IMR-90 (cell line): ENCODE data around the gene COL4A1. TPM values are rescaled to one million over a fixed set of nuclear protein-coding genes. Genes with fewer than 3 reads are reported as not detected.

Experiments
- ATAC-seq: fragments of 200-7000 bp; cut with Tn5 transposase; 2 replicates; pipeline ENCODE4 v1.9.1; 2020; ENCODE audit warnings: low read depth, mild to moderate bottlenecking, moderate library complexity
- BruUV-seq: library from RNA; stranded (reverse); fragments of 400-500 nt; replicated peaks from 2 replicates; lab custom pipeline; 2021; lab: Mats Ljungman, UMichigan
- CTCF ChIA-PET: fragments of 300-600 bp; formaldehyde crosslinking; extraction: SDS; loops from one replicate; lab custom pipeline; 2021; ENCODE audit warnings: antibody characterized with exemption; lab: Yijun Ruan, JAX
- POLR2A ChIA-PET: fragments of 300-600 bp; sonication (Branson Sonifier 250); formaldehyde crosslinking; loops from one replicate; lab custom pipeline; 2022; ENCODE audit warnings: antibody characterized with exemption; ENCODE audit not compliant: unreplicated experiment; lab: Charles Lee
- DNase-seq: peaks from one replicate; pipeline ENCODE4 v3.0.0; 2013
- H2AFZ ChIP-seq: replicated peaks from 2 replicates; pipeline ENCODE3; 2013; ENCODE audit warnings: low read length, mild to moderate bottlenecking; ENCODE audit not compliant: poor library complexity
- H2AK5ac ChIP-seq: 2 replicates; pipeline ENCODE4 v1.6.1; 2013; ENCODE audit warnings: low read depth, low read length, inconsistent platforms
- H2AK9ac ChIP-seq: replicated peaks from 2 replicates; pipeline ENCODE3; 2013; ENCODE audit warnings: mild to moderate bottlenecking, low read depth, low read length, moderate library complexity; ENCODE audit not compliant: poor library complexity
- H2BK120ac ChIP-seq: 2 replicates; pipeline ENCODE4 v1.6.1; 2013; ENCODE audit warnings: low read depth, low read length, inconsistent platforms
- H2BK15ac ChIP-seq: 3 replicates; pipeline ENCODE4 v1.6.1; 2013; ENCODE audit warnings: low read depth, low read length, inconsistent platforms
- H2BK20ac ChIP-seq: 2 replicates; pipeline ENCODE4 v1.6.1; 2013; ENCODE audit warnings: low read depth, mild to moderate bottlenecking, inconsistent platforms, low read length, moderate library complexity
- H2BK5ac ChIP-seq: 2 replicates; pipeline ENCODE4 v1.6.1; 2013; ENCODE audit warnings: mild to moderate bottlenecking, low read depth, low read length, inconsistent platforms; ENCODE audit not compliant: poor library complexity, severe bottlenecking
- H3K14ac ChIP-seq: replicated peaks from 2 replicates; pipeline ENCODE4 v1.6.1; 2013; ENCODE audit warnings: low read depth, low read length, inconsistent platforms
- H3K18ac ChIP-seq: 2 replicates; pipeline ENCODE4 v1.6.1; 2013; ENCODE audit warnings: low read depth, low read length, control low read depth
- H3K23ac ChIP-seq: 2 replicates; pipeline ENCODE4 v1.6.1; 2013; ENCODE audit warnings: low read depth, low read length, inconsistent platforms
- H3K27ac ChIP-seq: 2 replicates; pipeline ENCODE4 v1.5.1; 2013; ENCODE audit warnings: mild to moderate bottlenecking, control low read depth, low read length; ENCODE audit not compliant: insufficient read depth
- H3K27me3 ChIP-seq: 2 replicates; pipeline ENCODE4 v1.6.1; 2013; ENCODE audit warnings: low read length; ENCODE audit not compliant: control insufficient read depth, insufficient read depth
- H3K36me3 ChIP-seq: 2 replicates; pipeline ENCODE4 v1.6.1; 2013; ENCODE audit warnings: low read length, mixed read lengths; ENCODE audit not compliant: control insufficient read depth, insufficient read depth
- H3K4ac ChIP-seq: 2 replicates; pipeline ENCODE4 v1.6.1; 2013; ENCODE audit warnings: low read depth, low read length, inconsistent platforms
- H3K4me1 ChIP-seq: 2 replicates; pipeline ENCODE4 v1.6.1; 2013; ENCODE audit warnings: low read length, mixed read lengths; ENCODE audit not compliant: control insufficient read depth, insufficient read depth
- H3K4me2 ChIP-seq: 2 replicates; pipeline ENCODE4 v1.6.1; 2013; ENCODE audit warnings: low read depth, mild to moderate bottlenecking, control low read depth, low read length, moderate library complexity
- H3K4me3 ChIP-seq: 2 replicates; pipeline ENCODE4 v1.5.1; 2013; ENCODE audit warnings: low read depth, mild to moderate bottlenecking, control low read depth, low read length, moderate library complexity; ENCODE audit not compliant: insufficient read depth
- H3K56ac ChIP-seq: 2 replicates; pipeline ENCODE4 v1.6.1; 2013; ENCODE audit warnings: low read length, inconsistent platforms; ENCODE audit not compliant: insufficient read depth; ENCODE audit errors: extremely low read depth
- H3K79me1 ChIP-seq, 2 experiments: 2 replicates each; pipeline ENCODE4 v1.6.1; 2013; ENCODE audit warnings: low read length in 2 of 2, inconsistent platforms in 1 of 2, low read depth in 1 of 2
- H3K9ac ChIP-seq: 2 replicates; pipeline ENCODE4 v1.6.1; 2013; ENCODE audit warnings: low read depth, low read length, control low read depth
- H3K9me1 ChIP-seq: 2 replicates; pipeline ENCODE4 v1.6.1; 2013; ENCODE audit warnings: low read length, inconsistent platforms; ENCODE audit not compliant: insufficient read depth
- H3K9me3 ChIP-seq: 2 replicates; pipeline ENCODE4 v1.6.1; 2013; ENCODE audit warnings: low read length; ENCODE audit not compliant: control insufficient read depth, insufficient read depth
- H4K20me1 ChIP-seq: 2 replicates; pipeline ENCODE4 v1.6.1; 2013; ENCODE audit warnings: low read length, inconsistent platforms; ENCODE audit not compliant: insufficient read depth
- H4K5ac ChIP-seq: 2 replicates; pipeline ENCODE4 v1.6.1; 2013; ENCODE audit warnings: mild to moderate bottlenecking, low read depth, low read length, control low read depth
- H4K8ac ChIP-seq, 2 experiments: 2 replicates each; pipeline ENCODE4 v1.6.1; 2013; ENCODE audit warnings: low read depth in 2 of 2, low read length in 2 of 2, control low read depth in 1 of 2, inconsistent platforms in 1 of 2
- H4K91ac ChIP-seq: 2 replicates; pipeline ENCODE4 v1.6.1; 2013; ENCODE audit warnings: low read depth, low read length, inconsistent platforms; ENCODE audit not compliant: insufficient read depth
- BHLHE40 ChIP-seq: fragments of 150-350 bp; IDR thresholded peaks from 2 replicates; pipeline ENCODE4 v1.6.1; 2016; ENCODE audit warnings: mild to moderate bottlenecking, low read depth, low read length
- CEBPB ChIP-seq: IDR thresholded peaks from 2 replicates; pipeline ENCODE4 v1.6.1; 2012; ENCODE audit warnings: low read depth, low read length, improper control_type of control experiment
- CHD1 ChIP-seq: IDR thresholded peaks from 2 replicates; pipeline ENCODE4 v1.6.1; 2012; ENCODE audit warnings: low read depth, low read length, improper control_type of control experiment
- FOS ChIP-seq: fragments of 150-350 bp; IDR thresholded peaks from 2 replicates; pipeline ENCODE4 v1.6.1; 2016; ENCODE audit warnings: low read depth, low read length
- MAFK ChIP-seq: IDR thresholded peaks from 2 replicates; pipeline ENCODE4 v1.6.1; 2012; ENCODE audit warnings: low read depth, low read length, improper control_type of control experiment
- MAZ ChIP-seq: IDR thresholded peaks from 2 replicates; pipeline ENCODE4 v1.6.1; 2012; ENCODE audit warnings: low read depth, mild to moderate bottlenecking, low read length, improper control_type of control experiment, moderate library complexity, borderline replicate concordance
- MXI1 ChIP-seq: IDR thresholded peaks from 2 replicates; pipeline ENCODE4 v1.6.1; 2012; ENCODE audit warnings: low read depth, mild to moderate bottlenecking, low read length, moderate library complexity, borderline replicate concordance
- NFE2L2 ChIP-seq: fragments of 150-350 bp; IDR thresholded peaks from 2 replicates; pipeline ENCODE4 v1.6.1; 2016; ENCODE audit warnings: low read depth, mild to moderate bottlenecking, low read length
- POLR2A ChIP-seq: IDR thresholded peaks from 2 replicates; pipeline ENCODE4 v1.6.1; 2012; ENCODE audit warnings: mild to moderate bottlenecking, low read depth, low read length
- RAD21 ChIP-seq: IDR thresholded peaks from 2 replicates; pipeline ENCODE4 v1.6.1; 2012; ENCODE audit warnings: low read length, improper control_type of control experiment
- RCOR1 ChIP-seq: IDR thresholded peaks from 2 replicates; pipeline ENCODE4 v1.6.1; 2012; ENCODE audit warnings: mild to moderate bottlenecking, low read length, improper control_type of control experiment; ENCODE audit not compliant: insufficient replicate concordance
- RFX5 ChIP-seq: IDR thresholded peaks from 2 replicates; pipeline ENCODE4 v1.8.0; 2012; ENCODE audit warnings: low read depth, mild to moderate bottlenecking, low read length, moderate library complexity
- SMC3 ChIP-seq: fragments of 150-350 bp; IDR thresholded peaks from 2 replicates; pipeline ENCODE4 v1.6.1; 2016; ENCODE audit warnings: low read depth, mild to moderate bottlenecking, antibody characterized with exemption, low read length, moderate library complexity
- WGBS, 2 experiments: methylation state at CpG; one replicate each; pipeline versions ENCODE4 v1.1.5 to v1.1.7; 2013; ENCODE audit warnings: missing lambda C conversion rate in 2 of 2; ENCODE audit not compliant: insufficient read length in 1 of 2; ENCODE audit errors: extremely low coverage in 2 of 2; 5-methylcytosine and 5-hydroxymethylcytosine counted together
- dilution Hi-C: fragments of 300-500 bp; cut with HindIII; formaldehyde crosslinking; loops from one replicate; pipeline ENCODE4 v1.14.3; 2018; ENCODE audit warnings: low sequenced_read_pairs; ENCODE audit not compliant: unreplicated experiment
- in situ Hi-C: fragments of 300-500 bp; cut with MboI; formaldehyde crosslinking; loops from 3 replicates; pipeline ENCODE4 v1.14.3; 2019; ENCODE audit warnings: low sequenced_read_pairs, inconsistent platforms, mixed read lengths
- intact Hi-C: fragments of 100-400 bp; cut with micrococcal nuclease; formaldehyde crosslinking; loops from 2 replicates; pipeline ENCODE4 v1.10.0; 2022
- polyA plus RNA-seq, 3 experiments: library from polyadenylated mRNA; depleted of rRNA; stranded (reverse); fragments of >200 nt; gene quantifications; 2 replicates each; pipeline ENCODE4 v1.2.3, GENCODE V29; 2012; ENCODE audit warnings: low replicate concordance in 1 of 3
- total RNA-seq: library from RNA; depleted of rRNA; stranded (reverse); fragments of >200 nt; gene quantifications from 2 replicates; pipeline ENCODE4 v1.2.3, GENCODE V29; 2012
- TF ChIP-seq, protein P1 (sequence below): fragments of 150-350 bp; IDR thresholded peaks from 2 replicates; pipeline ENCODE4 v1.6.1; 2017; ENCODE audit warnings: mild to moderate bottlenecking, antibody characterized with exemption, low read length, low read depth
- TF ChIP-seq, protein P2 (sequence below): fragments of 150-350 bp; IDR thresholded peaks from 2 replicates; pipeline ENCODE4 v1.6.1; 2016; ENCODE audit warnings: low read depth, mild to moderate bottlenecking, low read length, moderate library complexity, borderline replicate concordance
- TF ChIP-seq, protein P3 (sequence below): conservative IDR thresholded peaks from 2 replicates; pipeline ENCODE4 v1.5.1; 2012; ENCODE audit warnings: mild to moderate bottlenecking, low read depth, low read length, improper control_type of control experiment

The COL4A1 gene
- total and polyA plus RNA-seq, 2 of the 4 experiments (the other 2 are of a cell fraction) = 230 to 337 TPM

- no TSS peak for BruUV-seq
- Histone ChIP-seq H4K20me1 (peaks cover 94% of the 10 kb centered on the region), H3K9ac (no peak overlapping the region), H3K79me1 (peaks cover 30 to 90% of the 10 kb centered on the region in 2 experiments), H3K27me3 (no peaks in the 10 kb centered on the region), H4K91ac (no peak overlapping the region), H2BK20ac (no peak overlapping the region), H3K4me2 (no peak overlapping the region), H3K23ac (no peak overlapping the region), H4K8ac (no peak overlapping the region), H3K27ac (no peak overlapping the region; the same call in 1 of the 2 replicates), H3K4me3 (no peak overlapping the region), H4K5ac (no peak overlapping the region), H3K14ac (no peak overlapping the region), H2AK9ac (no peak overlapping the region), H3K4me1 (peaks cover 17% of the 10 kb centered on the region), H3K9me3 (no peaks in the 10 kb centered on the region), H2AK5ac (no peak overlapping the region), H2BK120ac (no peak overlapping the region), H3K56ac (no peak overlapping the region), H2AFZ (no peak overlapping the region), H3K36me3 (peaks cover 51% of the 10 kb centered on the region), H3K9me1 (peaks cover 53% of the 10 kb centered on the region), H3K4ac (no peak overlapping the region), H2BK15ac (no peak overlapping the region), H2BK5ac (no peak overlapping the region), H3K18ac (no peak overlapping the region)
- dilution Hi-C loops (no loop called here), in situ Hi-C loops (no loop called here), intact Hi-C loops (no loop called here)
- WGBS, 2 experiments = no CpG with 5 or more reads among the region's 7 CpGs
- CTCF ChIA-PET = interaction anchor here (0.6 kb wide), 1 partner anchor 90 kb away, joined by 3 read pairs; no protein-coding TSS in a partner anchor
- no peak for TF ChIP-seq SMC3
- no peak for TF ChIP-seq MXI1
- TF ChIP-seq MAZ = no peak
- TF ChIP-seq RCOR1 = no peak
- no peak for TF ChIP-seq POLR2A
- TF ChIP-seq, protein P1, sequence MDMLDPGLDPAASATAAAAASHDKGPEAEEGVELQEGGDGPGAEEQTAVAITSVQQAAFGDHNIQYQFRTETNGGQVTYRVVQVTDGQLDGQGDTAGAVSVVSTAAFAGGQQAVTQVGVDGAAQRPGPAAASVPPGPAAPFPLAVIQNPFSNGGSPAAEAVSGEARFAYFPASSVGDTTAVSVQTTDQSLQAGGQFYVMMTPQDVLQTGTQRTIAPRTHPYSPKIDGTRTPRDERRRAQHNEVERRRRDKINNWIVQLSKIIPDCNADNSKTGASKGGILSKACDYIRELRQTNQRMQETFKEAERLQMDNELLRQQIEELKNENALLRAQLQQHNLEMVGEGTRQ = no peak
- TF ChIP-seq MAFK = no peak
- TF ChIP-seq, protein P2, sequence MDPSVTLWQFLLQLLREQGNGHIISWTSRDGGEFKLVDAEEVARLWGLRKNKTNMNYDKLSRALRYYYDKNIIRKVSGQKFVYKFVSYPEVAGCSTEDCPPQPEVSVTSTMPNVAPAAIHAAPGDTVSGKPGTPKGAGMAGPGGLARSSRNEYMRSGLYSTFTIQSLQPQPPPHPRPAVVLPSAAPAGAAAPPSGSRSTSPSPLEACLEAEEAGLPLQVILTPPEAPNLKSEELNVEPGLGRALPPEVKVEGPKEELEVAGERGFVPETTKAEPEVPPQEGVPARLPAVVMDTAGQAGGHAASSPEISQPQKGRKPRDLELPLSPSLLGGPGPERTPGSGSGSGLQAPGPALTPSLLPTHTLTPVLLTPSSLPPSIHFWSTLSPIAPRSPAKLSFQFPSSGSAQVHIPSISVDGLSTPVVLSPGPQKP = no peak
- TF ChIP-seq NFE2L2 = no peak
- no peak for TF ChIP-seq CEBPB
- TF ChIP-seq BHLHE40 = no peak
- no peak for TF ChIP-seq CHD1
- TF ChIP-seq RAD21 = no peak
- TF ChIP-seq FOS = no peak
- TF ChIP-seq RFX5 = no peak
- TF ChIP-seq, protein P3, sequence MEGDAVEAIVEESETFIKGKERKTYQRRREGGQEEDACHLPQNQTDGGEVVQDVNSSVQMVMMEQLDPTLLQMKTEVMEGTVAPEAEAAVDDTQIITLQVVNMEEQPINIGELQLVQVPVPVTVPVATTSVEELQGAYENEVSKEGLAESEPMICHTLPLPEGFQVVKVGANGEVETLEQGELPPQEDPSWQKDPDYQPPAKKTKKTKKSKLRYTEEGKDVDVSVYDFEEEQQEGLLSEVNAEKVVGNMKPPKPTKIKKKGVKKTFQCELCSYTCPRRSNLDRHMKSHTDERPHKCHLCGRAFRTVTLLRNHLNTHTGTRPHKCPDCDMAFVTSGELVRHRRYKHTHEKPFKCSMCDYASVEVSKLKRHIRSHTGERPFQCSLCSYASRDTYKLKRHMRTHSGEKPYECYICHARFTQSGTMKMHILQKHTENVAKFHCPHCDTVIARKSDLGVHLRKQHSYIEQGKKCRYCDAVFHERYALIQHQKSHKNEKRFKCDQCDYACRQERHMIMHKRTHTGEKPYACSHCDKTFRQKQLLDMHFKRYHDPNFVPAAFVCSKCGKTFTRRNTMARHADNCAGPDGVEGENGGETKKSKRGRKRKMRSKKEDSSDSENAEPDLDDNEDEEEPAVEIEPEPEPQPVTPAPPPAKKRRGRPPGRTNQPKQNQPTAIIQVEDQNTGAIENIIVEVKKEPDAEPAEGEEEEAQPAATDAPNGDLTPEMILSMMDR = no peak
- no peak for DNase-seq
- POLR2A ChIA-PET = no interaction called here
- ATAC-seq = no peak
Measured at GRCh38 chr13:110270507-110270906, 36.5 kb downstream of the COL4A1 start.
